ENCODE results near the gene CCDC197.
A peak's percentile ranks its signal among the peaks of the same experiment; 100 is the strongest.

CCDC197 gene

DNA sequence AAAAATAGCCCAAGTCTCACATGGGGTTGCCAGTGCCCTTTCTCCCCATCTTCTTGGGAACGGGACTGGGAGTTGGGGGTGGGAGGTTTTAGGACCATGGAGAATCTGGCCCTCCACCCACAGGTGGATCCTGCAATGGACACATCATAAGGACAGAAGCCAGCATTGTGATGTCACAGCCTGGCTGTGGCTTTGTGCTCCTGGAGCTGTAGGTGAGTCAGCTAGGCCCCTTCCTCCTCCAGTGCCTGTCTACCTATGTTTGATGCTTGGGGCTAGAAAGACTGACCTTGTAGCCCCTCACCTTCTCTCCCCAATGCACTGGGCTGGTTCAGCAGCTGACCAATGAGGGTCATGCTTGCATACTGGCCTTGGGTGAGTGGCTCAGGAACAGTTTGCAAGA lies at the start of gene CCDC197:
CCDC197 (plus strand) TSS at position 220 of the 400 bp plus-strand sequence. CDS start 831 bp downstream, outside the sequence.
- DNase-seq, result peak; percentile 32

DNA sequence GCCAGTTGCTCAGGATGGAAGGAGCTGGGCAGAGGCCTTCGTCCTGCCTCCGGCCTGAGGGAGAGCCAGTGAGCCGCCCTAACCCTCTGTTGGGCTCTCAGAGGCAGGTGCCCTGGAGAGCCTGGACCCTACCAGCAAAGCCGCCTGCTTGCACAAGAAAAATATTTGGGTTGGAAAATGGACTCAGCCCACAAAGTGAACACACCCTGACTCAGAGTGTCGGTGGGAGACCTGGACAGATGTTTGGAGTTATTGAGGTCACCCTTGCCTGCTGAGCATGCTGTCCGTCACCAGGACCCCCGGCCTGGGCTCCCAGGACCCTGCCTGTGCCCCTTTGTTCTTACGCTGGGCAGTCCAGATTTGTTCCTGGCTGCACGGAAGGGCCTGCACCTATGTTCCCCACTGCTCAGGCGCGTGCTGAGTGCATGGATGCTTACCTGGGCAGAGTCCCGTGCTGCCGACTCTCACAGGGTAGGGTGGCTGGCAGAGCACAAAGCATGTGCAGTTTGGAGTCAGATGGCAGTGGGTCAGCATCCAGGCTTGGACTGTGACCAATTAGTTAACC lies 47.5 kb upstream of the CCDC197 start:
- DNase-seq, result no peak

DNA sequence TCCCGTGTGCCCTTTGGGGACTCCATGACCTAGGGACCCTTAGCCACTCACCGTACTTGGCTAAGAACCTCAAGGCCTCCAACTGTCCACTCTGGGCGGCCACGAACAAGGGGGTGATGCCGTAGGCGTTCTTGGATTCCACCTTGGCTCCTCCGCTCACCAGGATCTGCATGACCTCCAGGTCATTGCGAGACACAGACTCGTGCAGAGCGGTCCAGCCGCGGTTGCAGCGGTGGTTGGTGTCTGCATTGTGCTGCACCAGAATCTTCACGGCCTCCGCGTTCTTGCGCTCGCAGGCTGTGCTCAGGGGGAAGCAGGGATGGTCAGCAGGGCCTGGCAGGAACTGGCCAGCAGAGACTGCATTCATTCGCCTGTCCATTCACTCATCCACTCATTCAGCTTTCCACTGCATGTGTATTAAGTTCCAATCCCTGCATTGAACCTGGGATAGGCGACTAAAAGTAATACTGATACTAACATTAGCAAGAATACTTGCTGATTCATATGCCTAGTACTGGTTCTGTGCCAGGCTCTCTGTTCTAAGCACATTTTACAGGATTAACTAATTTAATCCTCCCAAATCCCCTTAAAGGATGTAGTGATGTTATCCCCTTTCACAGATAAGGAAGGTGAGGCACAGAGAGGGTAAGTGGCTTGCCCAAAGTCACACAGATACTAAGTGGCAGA lies 46.0 kb upstream of the CCDC197 start:
- DNase-seq, result peak; percentile 57

GRCh38 chr14:93951635-93952540 lies 45.2 kb upstream of the CCDC197 start:
- no peak for DNase-seq

GRCh38 chr14:93952829-93953228 lies 44.3 kb upstream of the CCDC197 start:
- DNase-seq, result no peak

DNA sequence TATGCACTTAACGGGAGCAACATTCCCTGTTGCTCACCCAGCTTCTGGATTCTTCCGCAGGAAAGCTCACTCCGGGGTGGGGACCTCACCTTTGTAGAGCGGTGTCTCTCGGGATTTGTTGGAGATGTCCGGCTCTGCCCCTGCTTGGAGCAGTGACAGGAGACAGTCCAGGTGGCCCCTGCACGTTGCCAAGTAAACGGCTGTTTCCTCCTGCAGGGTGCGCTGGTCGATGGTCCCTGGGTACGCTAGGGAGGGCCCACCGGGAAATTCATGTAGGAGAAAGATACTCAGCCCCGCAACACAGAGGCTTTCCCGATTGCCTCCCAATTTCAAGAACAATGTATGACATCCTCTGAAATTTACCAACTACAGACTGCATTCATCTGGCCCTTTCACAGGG lies 43.8 kb upstream of the CCDC197 start:
- DNase-seq, result no peak

- DNase-seq, result no peak
Measured at GRCh38 chr14:93953739-93954515, 43.2 kb upstream of the CCDC197 start.

GRCh38 chr14:93954516-93954830 lies 42.6 kb upstream of the CCDC197 start:
- DNase-seq, result no peak

- peak; percentile 84 for DNase-seq
Measured at GRCh38 chr14:93954900-93955849, 41.9 kb upstream of the CCDC197 start.

DNA sequence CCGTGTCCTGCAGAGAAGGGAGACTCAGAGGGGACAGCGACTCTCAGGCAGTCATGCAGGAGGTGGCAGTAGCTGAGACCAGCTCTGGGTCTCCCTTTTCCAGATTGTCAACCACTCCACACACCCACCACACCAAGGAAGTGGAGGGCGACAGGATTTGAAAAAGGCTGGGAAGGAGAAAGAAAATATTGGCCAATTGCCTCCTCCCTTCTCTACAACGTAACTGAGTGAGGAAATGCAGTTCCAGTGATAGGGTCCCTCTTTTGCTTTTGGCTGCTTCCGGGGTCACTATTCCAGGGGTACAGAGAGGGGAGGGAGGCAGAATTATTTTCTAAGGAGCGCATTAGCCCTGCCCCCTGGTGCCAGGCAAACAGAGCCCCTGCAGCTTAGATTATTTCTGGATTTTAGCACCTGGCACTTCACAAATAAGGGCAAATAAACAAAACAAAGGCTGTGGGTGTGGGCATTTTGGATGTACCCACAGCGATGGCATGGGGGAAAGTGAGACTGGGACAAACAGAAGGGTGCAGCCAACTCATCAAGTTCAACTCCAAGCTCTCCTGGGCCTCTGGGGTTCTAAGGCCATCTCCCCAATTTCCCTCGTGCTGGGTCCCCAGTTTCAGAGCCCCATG lies 41.1 kb upstream of the CCDC197 start:
- DNase-seq, result no peak

GRCh38 chr14:93956514-93957332 lies 40.4 kb upstream of the CCDC197 start:
- no peak for DNase-seq

GRCh38 chr14:93957333-93957710 lies 39.8 kb upstream of the CCDC197 start:
- no peak for DNase-seq

- no peak for DNase-seq
Measured at GRCh38 chr14:93957751-93958566, 39.1 kb upstream of the CCDC197 start.

GRCh38 chr14:93958567-93959238 lies 38.4 kb upstream of the CCDC197 start:
- DNase-seq, result no peak

- DNase-seq, result peak; percentile 99
Measured at GRCh38 chr14:93959239-93960107, 37.6 kb upstream of the CCDC197 start.

- DNase-seq, result peak; percentile 62
Measured at GRCh38 chr14:93960108-93960475, 37.0 kb upstream of the CCDC197 start.

DNA sequence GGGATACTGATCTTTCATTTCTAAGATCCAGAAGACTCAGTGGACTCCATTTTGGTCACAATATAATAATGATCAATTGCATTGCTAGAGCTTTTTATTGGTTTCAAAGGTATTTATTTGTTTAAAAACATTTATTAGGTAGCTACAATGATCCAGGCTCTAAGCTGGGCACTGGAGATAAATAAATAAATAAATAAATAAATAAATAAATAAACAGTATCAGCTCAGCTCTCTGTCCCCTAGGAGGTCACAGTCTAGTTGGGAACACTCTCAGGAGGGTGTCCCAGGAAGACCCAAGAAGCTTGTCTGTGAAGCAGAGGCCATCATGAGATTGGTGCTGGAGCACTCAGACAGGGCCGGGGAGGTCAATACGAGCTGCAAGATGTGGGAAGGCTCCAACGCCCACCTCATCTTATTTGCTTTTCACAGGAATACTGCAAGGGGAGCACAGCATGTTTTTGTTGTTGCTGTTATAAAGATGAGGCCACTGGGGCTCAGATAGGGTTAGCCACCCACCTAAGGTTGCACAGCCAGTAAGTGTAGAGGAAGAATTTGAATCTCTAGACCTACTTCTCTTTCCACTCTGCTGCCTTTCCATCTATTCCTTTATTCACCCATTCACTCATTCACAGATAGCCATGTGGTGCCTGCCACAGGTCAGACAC lies 36.2 kb upstream of the CCDC197 start:
- no peak for DNase-seq

GRCh38 chr14:93961620-93962019 lies 35.5 kb upstream of the CCDC197 start:
- no peak for DNase-seq
